Urothelium cell line (cell line): ENCODE measurements around the gene SIN3B.

Experiments
- DNase-seq: peaks from one replicate; pipeline ENCODE4 v3.0.0; 2011; ENCODE audit warnings: low spot score, mixed read lengths
- FAIRE-seq: peaks from 2 replicates; lab custom pipeline; 2011; peaks lifted over from hg19 to GRCh38; lab: Jason Lieb, UNC

Gene SIN3B

GRCh38 chr19:16901491-16902175 is 72.4 kb downstream of the SIN3B start:
- DNase-seq (no peak), FAIRE-seq (no peak)

- DNase-seq (no peak), FAIRE-seq (no peak)
These were observed 73.3 kb downstream of the SIN3B start for GRCh38 chr19:16902545-16902944.

GRCh38 chr19:16903347-16903746 is 74.1 kb downstream of the SIN3B start:
- FAIRE-seq, result no peak

GRCh38 chr19:16904599-16904998 is 75.4 kb downstream of the SIN3B start:
- FAIRE-seq, result no peak
- DNase-seq, result no peak

More at GRCh38 chr19:16903347-16903746, 74.1 kb downstream of the SIN3B start:
- no peak for DNase-seq

- DNase-seq (no peak), FAIRE-seq (no peak)
These were observed 79.6 kb downstream of the SIN3B start for GRCh38 chr19:16908759-16909158.

- DNase-seq (no peak), FAIRE-seq (no peak)
These were observed 81.8 kb downstream of the SIN3B start for GRCh38 chr19:16911046-16911445.

GRCh38 chr19:16912780-16913179 is 83.6 kb downstream of the SIN3B start:
- no peak for DNase-seq
- FAIRE-seq, result no peak

- FAIRE-seq, result no peak
These were observed 85.2 kb downstream of the SIN3B start for GRCh38 chr19:16914421-16914820.

GRCh38 chr19:16915135-16915534 is 85.9 kb downstream of the SIN3B start:
- FAIRE-seq (no peak), DNase-seq (no peak)

More at GRCh38 chr19:16914421-16914820, 85.2 kb downstream of the SIN3B start:
- no peak for DNase-seq

- FAIRE-seq, result no peak
- no peak for DNase-seq
These were observed 86.5 kb downstream of the SIN3B start for GRCh38 chr19:16915734-16916133.

- DNase-seq (no peak), FAIRE-seq (no peak)
These were observed 88.2 kb downstream of the SIN3B start for GRCh38 chr19:16917401-16917800.

GRCh38 chr19:16919496-16919895 is 90.3 kb downstream of the SIN3B start:
- DNase-seq (no peak), FAIRE-seq (no peak)

GRCh38 chr19:16920816-16921529 is 91.8 kb downstream of the SIN3B start:
- DNase-seq, result peak; percentile 71
- FAIRE-seq, result no peak

- FAIRE-seq, result no peak
- no peak for DNase-seq
These were observed 92.8 kb downstream of the SIN3B start for GRCh38 chr19:16921766-16922591.

- FAIRE-seq (no peak), DNase-seq (no peak)
These were observed 93.4 kb downstream of the SIN3B start for GRCh38 chr19:16922592-16922934.

GRCh38 chr19:16922949-16923348 is 93.8 kb downstream of the SIN3B start:
- DNase-seq (no peak), FAIRE-seq (no peak)

GRCh38 chr19:16927883-16928282 is 98.7 kb downstream of the SIN3B start:
- DNase-seq, result no peak
- FAIRE-seq, result no peak

- DNase-seq (no peak), FAIRE-seq (no peak)
These were observed 99.2 kb downstream of the SIN3B start for GRCh38 chr19:16928351-16928750.

- DNase-seq (no peak), FAIRE-seq (no peak)
These were observed 99.7 kb downstream of the SIN3B start for GRCh38 chr19:16928916-16929315.
